GM18508 (cell line): ENCODE measurements around the gene KLHL13.

Experiments
- ATAC-seq: cut with Tn5 transposase; IDR thresholded peaks from one replicate; pipeline ENCODE4 v1.9.1; 2021; ENCODE audit warnings: moderate number of reproducible peaks; ENCODE audit not compliant: insufficient read depth, unreplicated experiment

The KLHL13 gene

GRCh38 chrX:117910216-117910615 is 206.4 kb downstream of the KLHL13 start:
- ATAC-seq, result no peak

GRCh38 chrX:117898226-117898625 is 218.4 kb downstream of the KLHL13 start:
- ATAC-seq, result no peak

- no peak for ATAC-seq
Observed at GRCh38 chrX:117895418-117895817, 221.2 kb downstream of the KLHL13 start.

GRCh38 chrX:117892469-117892868 is 224.1 kb downstream of the KLHL13 start:
- no peak for ATAC-seq

- ATAC-seq, result no peak
Observed at GRCh38 chrX:117871796-117872195, 244.8 kb downstream of the KLHL13 start.

- no peak for ATAC-seq
Observed at GRCh38 chrX:117860517-117860916, 256.1 kb downstream of the KLHL13 start.

GRCh38 chrX:117854806-117855205 is 261.8 kb downstream of the KLHL13 start:
- ATAC-seq, result no peak

GRCh38 chrX:117851025-117851424 is 265.6 kb downstream of the KLHL13 start:
- ATAC-seq, result no peak
